Hepatocyte (in vitro differentiated cells): ENCODE data around the gene ACOX2. TPM values are rescaled to one million over a fixed set of nuclear protein-coding genes. Genes with fewer than 3 reads are reported as not detected.

Source experiments
- DNase-seq: peaks from one replicate; pipeline ENCODE4 v3.0.0-alpha.2; 2016; ENCODE audit warnings: low spot score
- H2AFZ ChIP-seq: fragments of 200-600 bp; sonication (generic); 2 replicates; pipeline ENCODE4 v1.6.0; 2016; ENCODE audit warnings: antibody characterized with exemption, mild to moderate bottlenecking
- H3K27ac ChIP-seq: fragments of 200-600 bp; sonication (generic); 2 replicates; pipeline ENCODE4 v1.5.1; 2016; ENCODE audit warnings: mild to moderate bottlenecking
- H3K27me3 ChIP-seq: fragments of 200-600 bp; sonication (generic); 2 replicates; pipeline ENCODE4 v1.6.1; 2016
- H3K36me3 ChIP-seq: fragments of 200-600 bp; sonication (generic); replicated peaks from 2 replicates; pipeline ENCODE4 v1.5.1; 2016; ENCODE audit warnings: low read depth; ENCODE audit not compliant: insufficient read depth
- H3K4me1 ChIP-seq: fragments of 200-600 bp; sonication (generic); 2 replicates; pipeline ENCODE4 v1.5.1; 2016; ENCODE audit warnings: mild to moderate bottlenecking, moderate library complexity; ENCODE audit not compliant: insufficient read depth
- H3K4me2 ChIP-seq: fragments of 200-600 bp; sonication (generic); 2 replicates; pipeline ENCODE4 v1.6.0; 2016
- H3K4me3 ChIP-seq: fragments of 200-600 bp; sonication (generic); 2 replicates; pipeline ENCODE4 v1.5.1; 2016; ENCODE audit warnings: mild to moderate bottlenecking
- H3K79me2 ChIP-seq: fragments of 200-600 bp; sonication (generic); 2 replicates; pipeline ENCODE4 v1.6.0; 2017; ENCODE audit warnings: mild to moderate bottlenecking
- H3K9me2 ChIP-seq: fragments of 200-600 bp; sonication (generic); replicated peaks from 2 replicates; pipeline ENCODE4 v1.6.0; 2017; ENCODE audit warnings: mild to moderate bottlenecking; ENCODE audit not compliant: insufficient read depth
- H3K9me3 ChIP-seq: fragments of 200-600 bp; sonication (generic); 2 replicates; pipeline ENCODE4 v1.5.1; 2016; ENCODE audit warnings: low read depth, mild to moderate bottlenecking
- H4K20me1 ChIP-seq: fragments of 200-600 bp; sonication (generic); 2 replicates; pipeline ENCODE4 v1.6.0; 2016; ENCODE audit warnings: mild to moderate bottlenecking; ENCODE audit not compliant: insufficient read depth, poor library complexity, severe bottlenecking
- CTCF ChIP-seq: fragments of 200-600 bp; sonication (generic); IDR thresholded peaks from 2 replicates; pipeline ENCODE4 v1.5.1; 2016; ENCODE audit warnings: antibody characterized with exemption, mild to moderate bottlenecking; ENCODE audit not compliant: poor library complexity
- EZH2 ChIP-seq: fragments of 200-600 bp; sonication (generic); IDR thresholded peaks from 2 replicates; pipeline ENCODE4 v1.6.1; 2016; ENCODE audit warnings: antibody characterized with exemption, mild to moderate bottlenecking, borderline replicate concordance
- EZH2phosphoT487 ChIP-seq: fragments of 200-600 bp; sonication (generic); IDR thresholded peaks from one replicate; pipeline ENCODE4 v1.6.1; 2018; ENCODE audit warnings: antibody characterized with exemption, mild to moderate bottlenecking, low read depth, moderate library complexity; ENCODE audit not compliant: unreplicated experiment, severe bottlenecking
- WGBS: methylation state at CpG from one replicate; pipeline ENCODE4 v1.1.6; 2016; ENCODE audit warnings: low lambda C conversion rate; ENCODE audit errors: missing lambda C conversion rate; 5-methylcytosine and 5-hydroxymethylcytosine counted together
- polyA plus RNA-seq: library from polyadenylated mRNA; unstranded; fragments of >200 nt; fragmentation: Nextera tagmentation; extraction: Ambion mirVana; gene quantifications from 2 replicates; pipeline ENCODE4 v1.2.1, GENCODE V29; 2016
- total RNA-seq: library from RNA; depleted of rRNA; stranded (reverse); fragments of >200 nt; gene quantifications from 2 replicates; pipeline ENCODE4 v1.2.3, GENCODE V29; 2014

Gene ACOX2
- 20.1 and 26.2 TPM in 2 replicates for total RNA-seq
- 30.6 and 31.3 TPM in 2 replicates for polyA plus RNA-seq

- H3K4me2 ChIP-seq: peak within 1 kb of the TSS; percentile 71
- TF ChIP-seq EZH2phosphoT487 (no peak), EZH2 (no peak), CTCF (no peak)
- no peaks in the 10 kb centered on the region for H3K27me3 ChIP-seq
- peak; percentile 65 for DNase-seq
- H3K9me2 ChIP-seq: no peaks in the 10 kb centered on the region
- peak within 1 kb of the TSS; percentile 82 for H3K27ac ChIP-seq
- no peak within 1 kb of the TSS for H3K4me3 ChIP-seq
- H4K20me1 ChIP-seq: no peaks in the 10 kb centered on the region
- peak within 1 kb of the TSS; percentile 53 for H2AFZ ChIP-seq
- 74% methylated on average over 13 of the region's 13 CpGs for WGBS
- no peaks in the 10 kb centered on the region for H3K36me3 ChIP-seq
- H3K79me2 ChIP-seq: no peaks in the 10 kb centered on the region
- peaks cover 31% of the 10 kb centered on the region for H3K4me1 ChIP-seq
- no peaks in the 10 kb centered on the region for H3K9me3 ChIP-seq
These were observed at the start of gene ACOX2 for GRCh38 chr3:58536501-58537411. Gene ACOX2, minus strand, starts transcription at chr3:58537190. Its CDS starts 2,084 bp downstream, at chr3:58535106.

GRCh38 chr3:58585994-58586393 lies 49.0 kb upstream of the ACOX2 start:
- Histone ChIP-seq H3K9me2 (no peaks in the 10 kb centered on the region), H3K4me2 (peak overlapping the region; percentile 94), H3K36me3 (no peaks in the 10 kb centered on the region), H3K27me3 (peaks cover 44% of the 10 kb centered on the region), H3K79me2 (no peaks in the 10 kb centered on the region), H3K27ac (no peak overlapping the region), H2AFZ (no peak overlapping the region), H3K9me3 (no peaks in the 10 kb centered on the region), H3K4me3 (no peak overlapping the region), H3K4me1 (peaks cover 27% of the 10 kb centered on the region), H4K20me1 (no peaks in the 10 kb centered on the region)
- no peak for TF ChIP-seq CTCF
- TF ChIP-seq EZH2: no peak
- TF ChIP-seq EZH2phosphoT487: no peak
- DNase-seq: no peak
- WGBS: 63% methylated on average over 8 of the region's 8 CpGs

GRCh38 chr3:58585005-58585786 lies 48.2 kb upstream of the ACOX2 start:
- DNase-seq: peak; percentile 83
- TF ChIP-seq EZH2 (peak; percentile 55), CTCF (peak; percentile 48), EZH2phosphoT487 (no peak)
- Histone ChIP-seq H3K36me3 (no peaks in the 10 kb centered on the region), H4K20me1 (no peaks in the 10 kb centered on the region), H3K4me2 (peak overlapping the region; percentile 94), H3K27ac (peak overlapping the region; percentile 23), H3K27me3 (peaks cover 44% of the 10 kb centered on the region), H3K4me1 (peaks cover 30% of the 10 kb centered on the region), H3K79me2 (no peaks in the 10 kb centered on the region), H2AFZ (peak overlapping the region; percentile 73), H3K4me3 (peak overlapping the region; percentile 39), H3K9me3 (no peaks in the 10 kb centered on the region), H3K9me2 (no peaks in the 10 kb centered on the region)
- WGBS: 13% methylated on average over 41 of the region's 46 CpGs
